Upper lobe of right lung (tissue), 1 donor: ENCODE results near the gene MAEL. TPM values are rescaled to one million over a fixed set of nuclear protein-coding genes. Genes with fewer than 3 reads are reported as not detected.

ENCODE experiments used
- ATAC-seq: fragments of 200-7000 bp; cut with Tn5 transposase; one replicate; pipeline ENCODE4 v1.9.1; 2020; ENCODE audit warnings: mild to moderate bottlenecking, moderate library complexity
- DNase-seq: peaks from one replicate; pipeline ENCODE4 v3.0.0-alpha.2; 2020
- H3K27ac ChIP-seq: fragments of 200-600 bp; one replicate; pipeline ENCODE4 v1.8.0; 2022
- H3K27me3 ChIP-seq: fragments of 200-600 bp; one replicate; pipeline ENCODE4 v1.8.0; 2022; ENCODE audit warnings: mild to moderate bottlenecking
- H3K36me3 ChIP-seq: fragments of 200-600 bp; one replicate; pipeline ENCODE4 v1.8.0; 2022
- H3K4me1 ChIP-seq: fragments of 200-600 bp; one replicate; pipeline ENCODE4 v1.8.0; 2022
- H3K4me3 ChIP-seq: fragments of 200-600 bp; one replicate; pipeline ENCODE4 v1.8.0; 2022; ENCODE audit warnings: mild to moderate bottlenecking
- H3K9me3 ChIP-seq: fragments of 200-600 bp; one replicate; pipeline ENCODE4 v1.8.0; 2022
- CTCF ChIP-seq: fragments of 200-600 bp; IDR thresholded peaks from one replicate; pipeline ENCODE4 v1.8.0; 2022; ENCODE audit warnings: antibody characterized with exemption
- intact Hi-C: fragments of 100-400 bp; cut with DNase I; formaldehyde crosslinking; loops from one replicate; pipeline ENCODE4 v1.11.0; 2022
- total RNA-seq: library from RNA; stranded (reverse); fragmentation: NEBNext Ultra II Directional; extraction: Animal tissue kit (Norgen Biotek cat#: 25700); gene quantifications from one replicate; pipeline ENCODE4 v1.2.1, GENCODE V29; 2021
- donor health status: DM: no; HTN: yes; CAD: no; lungs with severe emphysema.

Gene MAEL
- total RNA-seq, 1 donor from 2014 or later: not detected

- H3K4me1 ChIP-seq: peaks cover 5% of the 10 kb centered on the region
- peaks cover 40% of the 10 kb centered on the region for H3K27me3 ChIP-seq
- ATAC-seq: no peak
- H3K4me3 ChIP-seq: no peak overlapping the region
- H3K9me3 ChIP-seq: no peaks in the 10 kb centered on the region
- intact Hi-C loops: no loop called here
- H3K36me3 ChIP-seq: no peaks in the 10 kb centered on the region
- DNase-seq: no peak
- H3K27ac ChIP-seq: no peak overlapping the region
- TF ChIP-seq CTCF: no peak
Observed at GRCh38 chr1:166972826-166973225, 16.3 kb upstream of the MAEL start.

GRCh38 chr1:166974647-166975345 is 14.3 kb upstream of the MAEL start:
- intact Hi-C loops: no loop called here
- Histone ChIP-seq H3K27ac (no peak overlapping the region), H3K4me1 (peaks cover 5% of the 10 kb centered on the region), H3K4me3 (peak overlapping the region; percentile 41), H3K27me3 (peaks cover 40% of the 10 kb centered on the region), H3K36me3 (no peaks in the 10 kb centered on the region), H3K9me3 (no peaks in the 10 kb centered on the region)
- DNase-seq: no peak
- no peak for TF ChIP-seq CTCF
- ATAC-seq: no peak

GRCh38 chr1:166975361-166976129 is 13.5 kb upstream of the MAEL start, which contains the start of gene ILDR2:
ILDR2 (minus strand) TSS chr1:166975540; CDS start chr1:166975268, 272 bp downstream.
- peak; percentile 84 for ATAC-seq
- Histone ChIP-seq H3K9me3 (no peaks in the 10 kb centered on the region), H3K4me3 (peak within 1 kb of the TSS; percentile 67), H3K36me3 (no peaks in the 10 kb centered on the region), H3K4me1 (peaks cover 5% of the 10 kb centered on the region), H3K27ac (no peak within 1 kb of the TSS), H3K27me3 (peaks cover 40% of the 10 kb centered on the region)
- DNase-seq: peak; percentile 82
- intact Hi-C loops: no loop called here
- TF ChIP-seq CTCF: no peak

GRCh38 chr1:166977951-166978350 is 11.1 kb upstream of the MAEL start:
- peaks cover 19% of the 10 kb centered on the region for H3K27me3 ChIP-seq
- no peak for TF ChIP-seq CTCF
- H3K27ac ChIP-seq: no peak overlapping the region
- DNase-seq (no peak), ATAC-seq (no peak)
- peaks cover 5% of the 10 kb centered on the region for H3K4me1 ChIP-seq
- no peaks in the 10 kb centered on the region for H3K9me3 ChIP-seq
- intact Hi-C loops: no loop called here
- no peak overlapping the region for H3K4me3 ChIP-seq
- no peaks in the 10 kb centered on the region for H3K36me3 ChIP-seq

- no peak overlapping the region for H3K27ac ChIP-seq
- intact Hi-C loops: no loop called here
- H3K9me3 ChIP-seq: no peaks in the 10 kb centered on the region
- DNase-seq: no peak
- no peak for TF ChIP-seq CTCF
- H3K4me1 ChIP-seq: peaks cover 5% of the 10 kb centered on the region
- no peak for ATAC-seq
- no peaks in the 10 kb centered on the region for H3K36me3 ChIP-seq
- no peak overlapping the region for H3K4me3 ChIP-seq
- peaks cover 10% of the 10 kb centered on the region for H3K27me3 ChIP-seq
Observed at GRCh38 chr1:166978821-166979220, 10.3 kb upstream of the MAEL start.
